HTR-8/SVneo (cell line): ENCODE measurements around the gene ELMO3.

Source experiments
- DNase-seq: peaks from one replicate; pipeline ENCODE4 v3.0.0; 2011; ENCODE audit warnings: low spot score, mixed read lengths; ENCODE audit not compliant: insufficient read length
- FAIRE-seq: peaks from 2 replicates; lab custom pipeline; 2011; peaks lifted over from hg19 to GRCh38; lab: Jason Lieb, UNC

The ELMO3 gene

GRCh38 chr16:67212766-67213165 lies 13.8 kb downstream of the ELMO3 start:
- no peak for DNase-seq
- no peak for FAIRE-seq

- no peak for FAIRE-seq
- DNase-seq, result no peak
Observed at GRCh38 chr16:67213197-67214019, 14.5 kb downstream of the ELMO3 start.

GRCh38 chr16:67215706-67216105 lies 16.8 kb downstream of the ELMO3 start:
- no peak for FAIRE-seq
- no peak for DNase-seq

GRCh38 chr16:67216612-67217490 lies 17.9 kb downstream of the ELMO3 start:
- FAIRE-seq, result peak; percentile 42
- no peak for DNase-seq

GRCh38 chr16:67223992-67224391 lies 25.1 kb downstream of the ELMO3 start:
- DNase-seq (no peak), FAIRE-seq (no peak)

- FAIRE-seq (peak; percentile 51), DNase-seq (no peak)
Observed at GRCh38 chr16:67226295-67226803, 27.4 kb downstream of the ELMO3 start.

- FAIRE-seq (peak; percentile 99), DNase-seq (peak; percentile 98)
Observed at GRCh38 chr16:67226804-67227566, 28.1 kb downstream of the ELMO3 start, which contains the start of gene TMEM208. TMEM208 (plus strand) TSS chr16:67227130; CDS start chr16:67227219, 89 bp downstream.

- DNase-seq, result no peak
- FAIRE-seq, result no peak
Observed at GRCh38 chr16:67227567-67227921, 28.6 kb downstream of the ELMO3 start.

- DNase-seq (no peak), FAIRE-seq (peak; percentile 28)
Observed at GRCh38 chr16:67228034-67228785, 29.3 kb downstream of the ELMO3 start.

GRCh38 chr16:67228905-67229304 lies 30.0 kb downstream of the ELMO3 start:
- FAIRE-seq (no peak), DNase-seq (no peak)

- DNase-seq (no peak), FAIRE-seq (no peak)
Observed at GRCh38 chr16:67229906-67230808, 31.2 kb downstream of the ELMO3 start.

GRCh38 chr16:67230809-67231660 lies 32.1 kb downstream of the ELMO3 start:
- DNase-seq, result no peak

GRCh38 chr16:67233596-67233995 lies 34.7 kb downstream of the ELMO3 start:
- FAIRE-seq (no peak), DNase-seq (no peak)

More at GRCh38 chr16:67230809-67231660, 32.1 kb downstream of the ELMO3 start:
- FAIRE-seq, result no peak

- DNase-seq (no peak), FAIRE-seq (no peak)
Observed at GRCh38 chr16:67234180-67234597, 35.3 kb downstream of the ELMO3 start.

- DNase-seq (no peak), FAIRE-seq (peak; percentile 38)
Observed at GRCh38 chr16:67235816-67236562, 37.1 kb downstream of the ELMO3 start.

- no peak for DNase-seq
- FAIRE-seq, result no peak
Observed at GRCh38 chr16:67236563-67237395, 37.8 kb downstream of the ELMO3 start.
